Measurements from ENCODE around the gene TEX54.

- TF ChIP-seq CTCF (IDR thresholded peaks at IDR 0.05; ENCODE audit: low read depth, low read length, missing input control) (no peak), ZBTB33 (IDR thresholded peaks at IDR 0.05) (no peak), HNF4A (conservative IDR thresholded peaks at IDR 0.05) (no peak), YY1 (IDR thresholded peaks at IDR 0.05) (no peak), EGR1 (IDR thresholded peaks at IDR 0.05; ENCODE audit: low read depth in 2 of 2) (no peak), REST (IDR thresholded peaks at IDR 0.05) (no peak), ATF3 (IDR thresholded peaks at IDR 0.05) (no peak), TAF1 (conservative IDR thresholded peaks at IDR 0.05) (no peak), FOXA1 (IDR thresholded peaks at IDR 0.05) (no peak), SP1 (IDR thresholded peaks at IDR 0.05) (no peak), RXRA (IDR thresholded peaks at IDR 0.05) (no peak)
- TF ChIP-seq, protein P1, sequence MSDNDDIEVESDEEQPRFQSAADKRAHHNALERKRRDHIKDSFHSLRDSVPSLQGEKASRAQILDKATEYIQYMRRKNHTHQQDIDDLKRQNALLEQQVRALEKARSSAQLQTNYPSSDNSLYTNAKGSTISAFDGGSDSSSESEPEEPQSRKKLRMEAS (IDR thresholded peaks at IDR 0.05): no peak
Observed at GRCh38 chr11:62865635-62866034, 33.0 kb upstream of the TEX54 start.
